Measurements from ENCODE around the gene CCNL2. TPM values are rescaled to one million over a fixed set of nuclear protein-coding genes. Genes with fewer than 3 reads are reported as not detected.

CCNL2 gene
- total and polyA plus RNA-seq, 12 donors = 53.4 to 893 (median 168) TPM

GRCh38 chr1:1374929-1375662 is 24.0 kb downstream of the CCNL2 start, which contains the start of gene AURKAIP1:
TSS of gene AURKAIP1 (minus strand) at chr1:1375207. CDS start at chr1:1374756, 451 bp downstream.
- Histone ChIP-seq H3K4me1 (replicated peaks in 1 of 2) (peaks cover 7 to 31% of the 10 kb centered on the region in 2 donors), H3K27me3 (no peaks in the 10 kb centered on the region), H3K9me3 (replicated peaks in 1 of 3) (no peaks in the 10 kb centered on the region), H3K36me3 (replicated peaks in 1 of 2) (peaks cover 0 to 10% of the 10 kb centered on the region in 2 donors), H3K4me3 (peak within 1 kb of the TSS; percentile 52 to 83 (median 72)), H3K27ac (peak within 1 kb of the TSS; percentile 87 to 94 (median 90))
- WGBS, 4 donors = 0 to 1% (median 1%) methylated on average over 46 to 85 of the region's 85 CpGs; no CpG with 5 or more reads in 1 of the 4 donors
- peak; percentile 55 to 65 for TF ChIP-seq POLR2A (IDR thresholded peaks at IDR 0.05)
- TF ChIP-seq, protein P1, sequence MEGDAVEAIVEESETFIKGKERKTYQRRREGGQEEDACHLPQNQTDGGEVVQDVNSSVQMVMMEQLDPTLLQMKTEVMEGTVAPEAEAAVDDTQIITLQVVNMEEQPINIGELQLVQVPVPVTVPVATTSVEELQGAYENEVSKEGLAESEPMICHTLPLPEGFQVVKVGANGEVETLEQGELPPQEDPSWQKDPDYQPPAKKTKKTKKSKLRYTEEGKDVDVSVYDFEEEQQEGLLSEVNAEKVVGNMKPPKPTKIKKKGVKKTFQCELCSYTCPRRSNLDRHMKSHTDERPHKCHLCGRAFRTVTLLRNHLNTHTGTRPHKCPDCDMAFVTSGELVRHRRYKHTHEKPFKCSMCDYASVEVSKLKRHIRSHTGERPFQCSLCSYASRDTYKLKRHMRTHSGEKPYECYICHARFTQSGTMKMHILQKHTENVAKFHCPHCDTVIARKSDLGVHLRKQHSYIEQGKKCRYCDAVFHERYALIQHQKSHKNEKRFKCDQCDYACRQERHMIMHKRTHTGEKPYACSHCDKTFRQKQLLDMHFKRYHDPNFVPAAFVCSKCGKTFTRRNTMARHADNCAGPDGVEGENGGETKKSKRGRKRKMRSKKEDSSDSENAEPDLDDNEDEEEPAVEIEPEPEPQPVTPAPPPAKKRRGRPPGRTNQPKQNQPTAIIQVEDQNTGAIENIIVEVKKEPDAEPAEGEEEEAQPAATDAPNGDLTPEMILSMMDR (IDR thresholded peaks at IDR 0.05) = peak in 3 of 6 experiments; percentile 30 to 47 (median 37)
- intact Hi-C loops (cut with DNase I) = no loop called here
- DNase-seq = peak; percentile 98 to 99 (median 99)

GRCh38 chr1:1374589-1374928 is 24.6 kb downstream of the CCNL2 start:
- WGBS, 4 donors = 1% methylated on average over 24 of the region's 24 CpGs; no CpG with 5 or more reads in 2 of the 4 donors
- peaks cover 0 to 10% of the 10 kb centered on the region in 2 donors for H3K36me3 ChIP-seq (replicated peaks in 1 of 2)
- H3K9me3 ChIP-seq (replicated peaks in 1 of 3) = no peaks in the 10 kb centered on the region
- intact Hi-C loops (cut with DNase I) = no loop called here
- H3K27ac ChIP-seq = peak overlapping the region; percentile 87 to 94 (median 90)
- DNase-seq = no peak
- no peaks in the 10 kb centered on the region for H3K27me3 ChIP-seq
- H3K4me3 ChIP-seq = peak overlapping the region; percentile 52 to 83 (median 72)
- no peak for TF ChIP-seq POLR2A (IDR thresholded peaks at IDR 0.05)
- TF ChIP-seq, protein P1 (IDR thresholded peaks at IDR 0.05) = no peak
- H3K4me1 ChIP-seq (replicated peaks in 1 of 2) = peaks cover 7 to 31% of the 10 kb centered on the region in 2 donors

DNA sequence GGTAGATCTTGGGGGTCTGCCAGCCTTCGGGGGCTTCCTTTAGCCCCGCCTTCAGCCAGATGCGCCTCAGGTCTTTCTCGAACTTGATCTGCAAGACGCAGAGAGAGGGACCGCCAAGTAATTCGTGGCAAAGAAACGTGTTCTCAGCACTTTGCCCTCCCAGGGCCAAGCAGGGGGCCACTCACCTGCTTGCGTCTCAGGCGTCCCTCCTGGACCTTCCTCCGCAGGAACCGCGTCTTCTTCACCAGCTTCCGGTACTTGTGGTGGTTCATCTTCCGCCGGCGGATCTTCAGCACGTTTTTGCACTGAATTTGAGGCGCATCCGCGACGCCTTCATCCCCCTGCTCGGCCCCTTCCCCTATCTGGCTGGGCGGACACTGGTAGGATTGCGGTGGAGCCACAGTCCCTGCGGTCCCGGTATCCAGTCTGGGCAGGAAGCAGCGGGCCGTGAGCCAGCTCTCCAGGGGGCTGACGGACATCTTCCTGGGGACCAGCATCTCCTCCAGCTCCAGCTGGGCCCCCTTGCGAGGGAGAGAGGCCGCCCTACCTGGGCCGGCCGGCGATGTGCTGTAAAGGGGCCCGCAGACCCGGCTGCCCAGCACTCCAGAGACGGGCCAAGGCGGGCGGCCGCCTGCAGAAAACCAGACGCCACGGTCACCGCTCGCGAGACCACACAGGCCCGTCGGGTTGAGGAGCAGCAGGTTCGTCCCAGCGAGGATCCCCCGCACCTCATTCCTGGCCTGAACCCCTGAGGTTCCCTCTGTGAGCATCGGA is 25.1 kb downstream of the CCNL2 start:
- peak overlapping the region in 3 of 4 donors; percentile 65 to 83 (median 79) for H3K4me3 ChIP-seq
- WGBS, 4 donors = 46 to 82% (median 50%) methylated on average over 30 to 52 of the region's 52 CpGs
- H3K27me3 ChIP-seq = no peaks in the 10 kb centered on the region
- H3K36me3 ChIP-seq (replicated peaks in 1 of 2) = peaks cover 0 to 10% of the 10 kb centered on the region in 2 donors
- H3K9me3 ChIP-seq (replicated peaks in 1 of 3) = no peaks in the 10 kb centered on the region
- intact Hi-C loops (cut with DNase I) = no loop called here
- no peak for TF ChIP-seq POLR2A (IDR thresholded peaks at IDR 0.05)
- TF ChIP-seq, protein P1 (IDR thresholded peaks at IDR 0.05) = no peak
- H3K4me1 ChIP-seq (replicated peaks in 1 of 2) = peaks cover 7 to 31% of the 10 kb centered on the region in 2 donors
- peak overlapping the region in 3 of 5 donors; percentile 88 to 94 (median 90) for H3K27ac ChIP-seq
- peak in 1 of 7 donors; percentile 36 for DNase-seq

All from adrenal gland (tissue), 12 donors.